ENCODE data around the gene CENPF.

DNA sequence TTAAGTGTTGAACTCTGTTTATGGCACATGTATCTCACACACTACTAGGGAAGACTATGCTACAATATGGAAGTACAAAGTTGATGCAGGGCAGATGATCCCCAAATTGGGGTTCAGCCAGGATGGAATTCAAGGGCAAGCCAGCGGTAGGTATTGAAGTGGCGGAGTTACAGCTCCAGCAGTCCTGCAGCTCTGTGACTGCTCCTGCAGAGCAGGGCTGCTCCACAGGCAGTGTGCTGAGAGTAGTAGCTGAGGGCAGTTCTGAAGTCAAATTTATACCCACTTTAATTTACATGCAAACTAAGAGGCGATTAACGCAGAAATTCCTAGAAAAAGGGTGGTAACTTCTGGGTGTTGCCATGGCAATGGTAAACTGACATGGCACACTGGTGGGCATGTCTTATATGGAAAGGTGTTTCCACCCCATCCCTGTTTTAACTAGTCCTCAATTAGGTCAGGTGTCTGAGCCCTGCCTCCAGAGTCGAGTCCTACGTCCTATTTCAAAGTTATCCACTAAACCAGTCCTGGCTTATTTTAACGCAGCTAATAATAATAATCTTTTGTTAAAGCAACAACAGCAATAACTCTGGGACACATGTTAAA, 20.6 kb upstream of the CENPF start:
- TF ChIP-seq, protein P1, sequence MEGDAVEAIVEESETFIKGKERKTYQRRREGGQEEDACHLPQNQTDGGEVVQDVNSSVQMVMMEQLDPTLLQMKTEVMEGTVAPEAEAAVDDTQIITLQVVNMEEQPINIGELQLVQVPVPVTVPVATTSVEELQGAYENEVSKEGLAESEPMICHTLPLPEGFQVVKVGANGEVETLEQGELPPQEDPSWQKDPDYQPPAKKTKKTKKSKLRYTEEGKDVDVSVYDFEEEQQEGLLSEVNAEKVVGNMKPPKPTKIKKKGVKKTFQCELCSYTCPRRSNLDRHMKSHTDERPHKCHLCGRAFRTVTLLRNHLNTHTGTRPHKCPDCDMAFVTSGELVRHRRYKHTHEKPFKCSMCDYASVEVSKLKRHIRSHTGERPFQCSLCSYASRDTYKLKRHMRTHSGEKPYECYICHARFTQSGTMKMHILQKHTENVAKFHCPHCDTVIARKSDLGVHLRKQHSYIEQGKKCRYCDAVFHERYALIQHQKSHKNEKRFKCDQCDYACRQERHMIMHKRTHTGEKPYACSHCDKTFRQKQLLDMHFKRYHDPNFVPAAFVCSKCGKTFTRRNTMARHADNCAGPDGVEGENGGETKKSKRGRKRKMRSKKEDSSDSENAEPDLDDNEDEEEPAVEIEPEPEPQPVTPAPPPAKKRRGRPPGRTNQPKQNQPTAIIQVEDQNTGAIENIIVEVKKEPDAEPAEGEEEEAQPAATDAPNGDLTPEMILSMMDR (IDR thresholded peaks at IDR 0.05): no peak
- no peak for TF ChIP-seq EZH2 (IDR thresholded peaks at IDR 0.05)
